Endothelial cell of umbilical vein (primary cell): ENCODE data around the gene C5orf24. TPM values are rescaled to one million over a fixed set of nuclear protein-coding genes. Genes with fewer than 3 reads are reported as not detected.

Experiments used
- BruUV-seq: library from RNA; stranded (reverse); fragments of 400-500 nt; replicated peaks from 2 replicates; lab custom pipeline; 2021; lab: Mats Ljungman, UMichigan
- CTCF ChIA-PET: fragments of 300-600, 350-600 bp; sonication (Branson Sonifier 250); formaldehyde crosslinking; loops from one replicate; lab custom pipeline; 2021; ENCODE audit warnings: antibody characterized with exemption, inconsistent platforms; lab: Charles Lee
- POLR2A ChIA-PET: fragments of 300-600, 350-600 bp; sonication (Branson Sonifier 250); formaldehyde crosslinking; loops from one replicate; lab custom pipeline; 2021; ENCODE audit warnings: antibody characterized with exemption, inconsistent platforms; lab: Charles Lee
- DNase-seq: peaks from one replicate; pipeline ENCODE4 v3.0.0-alpha.2; 2011; ENCODE audit warnings: low read depth, low spot score
- FAIRE-seq: peaks from 2 replicates; lab custom pipeline; 2011; peaks lifted over from hg19 to GRCh38; lab: Jason Lieb, UNC
- H2AFZ ChIP-seq: 2 replicates; pipeline ENCODE4 v1.6.0; 2012; ENCODE audit warnings: low read depth, low read length, control low read depth, inconsistent platforms
- H3K27ac ChIP-seq: 2 replicates; pipeline ENCODE4 v1.5.1; 2011; ENCODE audit warnings: low read depth, mild to moderate bottlenecking, control low read depth, low read length, moderate library complexity; ENCODE audit not compliant: insufficient read depth
- H3K27me3 ChIP-seq, 2 experiments: 2 replicates each; pipeline versions ENCODE4 v1.6.0 to v1.6.1; 2011; ENCODE audit warnings: low read length in 2 of 2, mixed read lengths in 1 of 2; ENCODE audit not compliant: control insufficient read depth in 2 of 2, insufficient read depth in 2 of 2
- H3K36me3 ChIP-seq, 2 experiments: 2 replicates in 1 of 2; 3 replicates in 1 of 2; pipeline ENCODE4 v1.5.1; 2011; ENCODE audit warnings: low read length in 2 of 2, mild to moderate bottlenecking in 1 of 2, moderate library complexity in 1 of 2; ENCODE audit not compliant: control insufficient read depth in 2 of 2, insufficient read depth in 2 of 2; ENCODE audit errors: extremely low read depth in 1 of 2
- H3K4me1 ChIP-seq: 3 replicates; pipeline ENCODE4 v1.5.1; 2011; ENCODE audit warnings: mild to moderate bottlenecking, low read length; ENCODE audit not compliant: control insufficient read depth, insufficient read depth; ENCODE audit errors: extremely low read depth
- H3K4me2 ChIP-seq: 2 replicates; pipeline ENCODE4 v1.6.1; 2011; ENCODE audit warnings: low read length, control low read depth, mixed read lengths; ENCODE audit not compliant: insufficient read depth
- H3K4me3 ChIP-seq, 3 experiments: fragments of 200-600 bp in 1 of 3; sonication (generic), shearing (Covaris generic) in 1 of 3; replicated peaks in 1 of 3; 2 replicates each; pipeline ENCODE4 v1.5.1; 2011 to 2016; ENCODE audit warnings: control low read depth in 3 of 3, low read length in 3 of 3, mild to moderate bottlenecking in 2 of 3, inconsistent platforms in 1 of 3, low read depth in 1 of 3, moderate library complexity in 1 of 3; ENCODE audit not compliant: insufficient read depth in 1 of 3
- H3K79me2 ChIP-seq: 2 replicates; pipeline ENCODE4 v1.6.0; 2012; ENCODE audit warnings: low read length, inconsistent platforms; ENCODE audit not compliant: control insufficient read depth, insufficient read depth
- H3K9ac ChIP-seq: replicated peaks from 2 replicates; pipeline ENCODE3; 2011; ENCODE audit warnings: low read length, control low read depth; ENCODE audit not compliant: insufficient read depth; ENCODE audit errors: extremely low read depth
- H3K9me1 ChIP-seq: replicated peaks from 3 replicates; pipeline ENCODE4 v1.6.0; 2011; ENCODE audit warnings: mild to moderate bottlenecking, low read length; ENCODE audit not compliant: control insufficient read depth, insufficient read depth; ENCODE audit errors: extremely low read depth
- H3K9me3 ChIP-seq: replicated peaks from 2 replicates; pipeline ENCODE4 v1.5.1; 2012; ENCODE audit warnings: low read length, inconsistent platforms; ENCODE audit not compliant: control insufficient read depth, insufficient read depth
- H4K20me1 ChIP-seq: replicated peaks from 2 replicates; pipeline ENCODE3; 2011; ENCODE audit warnings: mild to moderate bottlenecking, low read length; ENCODE audit not compliant: control insufficient read depth, insufficient read depth; ENCODE audit errors: extremely low read depth
- EZH2 ChIP-seq: IDR thresholded peaks from 2 replicates; pipeline ENCODE4 v1.6.1; 2012; ENCODE audit warnings: borderline replicate concordance, low read depth, mild to moderate bottlenecking, moderate library complexity, low read length, inconsistent platforms; ENCODE audit not compliant: severe bottlenecking
- FOS ChIP-seq: IDR thresholded peaks from 2 replicates; pipeline ENCODE4 v1.6.1; 2011; ENCODE audit warnings: mild to moderate bottlenecking, low read length, moderate library complexity, borderline replicate concordance; ENCODE audit not compliant: insufficient read depth
- JUN ChIP-seq: IDR thresholded peaks from 2 replicates; pipeline ENCODE4 v1.6.1; 2011; ENCODE audit warnings: borderline replicate concordance, low read depth; ENCODE audit not compliant: insufficient read length, insufficient read depth
- MYC ChIP-seq: IDR thresholded peaks from one replicate; pipeline ENCODE4 v1.6.1; 2011; ENCODE audit warnings: mild to moderate bottlenecking, low read depth, low read length
- POLR2A ChIP-seq: IDR thresholded peaks from 2 replicates; pipeline ENCODE4 v1.6.1; 2012; ENCODE audit warnings: low read depth, mild to moderate bottlenecking, control low read depth, low read length
- POLR2AphosphoS5 ChIP-seq: IDR thresholded peaks from 2 replicates; pipeline ENCODE4 v1.6.1; 2012; ENCODE audit warnings: low read depth, mild to moderate bottlenecking, control low read depth, low read length, moderate library complexity; ENCODE audit not compliant: insufficient read depth
- dilution Hi-C: fragments of 300-500 bp; cut with MboI; formaldehyde crosslinking; loops from one replicate; pipeline ENCODE4 v1.15.0; 2019; ENCODE audit warnings: low sequenced_read_pairs; ENCODE audit not compliant: extremely low pct_ligation_motif_present
- intact Hi-C: fragments of 100-400 bp; cut with micrococcal nuclease; formaldehyde crosslinking; loops from one replicate; pipeline ENCODE4 v1.10.0; 2022
- polyA plus RNA-seq, 4 experiments: library from polyadenylated mRNA; depleted of rRNA in 3 of 4; stranded (reverse) in 3 of 4; unstranded in 1 of 4; fragments of >200 nt; gene quantifications; 2 replicates each; pipeline versions ENCODE4 v1.2.1 to v1.2.3, GENCODE V29; 2011 to 2012; ENCODE audit warnings: missing spikeins in 1 of 4
- total RNA-seq: library from RNA; stranded (reverse); gene quantifications from 2 replicates; pipeline ENCODE4 v1.2.3, GENCODE V29; 2021
- TF ChIP-seq, protein P1 (sequence below), 2 donors: IDR thresholded peaks; 1 replicate in 1 of 2; 2 replicates in 1 of 2; pipeline ENCODE4 v1.5.1; 2011; ENCODE audit warnings: low read length in 2 of 2, mild to moderate bottlenecking in 2 of 2, moderate library complexity in 2 of 2, control low read depth in 1 of 2, inconsistent platforms in 1 of 2, low read depth in 1 of 2; ENCODE audit not compliant: insufficient read depth in 1 of 2; ENCODE audit errors: extremely low read depth in 1 of 2
- TF ChIP-seq, protein P2 (sequence below): IDR thresholded peaks from 2 replicates; pipeline ENCODE4 v1.6.1; 2011; ENCODE audit not compliant: insufficient read depth, insufficient read length

The C5orf24 gene
- total and polyA plus RNA-seq, 2 donors (not counting 3 experiments of a cell fraction or from before 2014, with no cell fraction given) = 21.7 to 56.2 TPM

DNA sequence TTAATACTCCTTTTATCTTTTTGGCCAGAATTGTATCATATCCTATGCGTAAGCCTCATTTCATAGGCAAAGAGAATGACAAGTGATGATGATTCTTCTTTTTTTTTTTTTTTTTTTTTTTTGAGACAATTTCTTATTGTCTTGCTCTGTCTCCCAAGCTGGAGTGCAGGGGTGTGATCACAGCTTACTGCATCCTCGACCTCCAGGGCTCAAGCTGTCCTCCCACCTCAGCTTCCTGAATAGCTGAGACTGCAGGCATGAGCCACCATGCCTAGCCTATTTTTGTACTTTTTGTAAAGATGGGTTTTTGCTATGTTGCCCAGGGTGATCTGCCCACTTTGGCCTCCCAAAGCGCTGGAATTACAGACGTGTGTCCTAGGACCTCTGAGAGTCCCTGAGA lies 41.9 kb upstream of the C5orf24 start:
- H3K9me1 ChIP-seq = no peaks in the 10 kb centered on the region
- FAIRE-seq (no peak), DNase-seq (no peak)
- peaks cover 1 to 13% of the 10 kb centered on the region in 2 experiments for H3K36me3 ChIP-seq
- no peak overlapping the region for H3K4me3 ChIP-seq
- no peaks in the 10 kb centered on the region for H3K9me3 ChIP-seq
- no peak for TF ChIP-seq MYC
- TF ChIP-seq, protein P1, sequence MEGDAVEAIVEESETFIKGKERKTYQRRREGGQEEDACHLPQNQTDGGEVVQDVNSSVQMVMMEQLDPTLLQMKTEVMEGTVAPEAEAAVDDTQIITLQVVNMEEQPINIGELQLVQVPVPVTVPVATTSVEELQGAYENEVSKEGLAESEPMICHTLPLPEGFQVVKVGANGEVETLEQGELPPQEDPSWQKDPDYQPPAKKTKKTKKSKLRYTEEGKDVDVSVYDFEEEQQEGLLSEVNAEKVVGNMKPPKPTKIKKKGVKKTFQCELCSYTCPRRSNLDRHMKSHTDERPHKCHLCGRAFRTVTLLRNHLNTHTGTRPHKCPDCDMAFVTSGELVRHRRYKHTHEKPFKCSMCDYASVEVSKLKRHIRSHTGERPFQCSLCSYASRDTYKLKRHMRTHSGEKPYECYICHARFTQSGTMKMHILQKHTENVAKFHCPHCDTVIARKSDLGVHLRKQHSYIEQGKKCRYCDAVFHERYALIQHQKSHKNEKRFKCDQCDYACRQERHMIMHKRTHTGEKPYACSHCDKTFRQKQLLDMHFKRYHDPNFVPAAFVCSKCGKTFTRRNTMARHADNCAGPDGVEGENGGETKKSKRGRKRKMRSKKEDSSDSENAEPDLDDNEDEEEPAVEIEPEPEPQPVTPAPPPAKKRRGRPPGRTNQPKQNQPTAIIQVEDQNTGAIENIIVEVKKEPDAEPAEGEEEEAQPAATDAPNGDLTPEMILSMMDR (IDR thresholded peaks at IDR 0.05; ENCODE audit: extremely low read depth in 1 of 2, insufficient read depth in 1 of 2, low read depth in 1 of 2, low read length in 2 of 2) = no peak
- TF ChIP-seq FOS = no peak
- TF ChIP-seq JUN = no peak
- TF ChIP-seq EZH2 = no peak
- TF ChIP-seq, protein P2, sequence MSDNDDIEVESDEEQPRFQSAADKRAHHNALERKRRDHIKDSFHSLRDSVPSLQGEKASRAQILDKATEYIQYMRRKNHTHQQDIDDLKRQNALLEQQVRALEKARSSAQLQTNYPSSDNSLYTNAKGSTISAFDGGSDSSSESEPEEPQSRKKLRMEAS = no peak
- no peak for TF ChIP-seq POLR2A
- no peak for TF ChIP-seq POLR2AphosphoS5
- no peaks in the 10 kb centered on the region for H3K4me1 ChIP-seq
- H4K20me1 ChIP-seq = no peaks in the 10 kb centered on the region
- no peak overlapping the region for H3K9ac ChIP-seq
- H2AFZ ChIP-seq = no peak overlapping the region
- intact Hi-C loops = no loop called here
- no peaks in the 10 kb centered on the region for H3K79me2 ChIP-seq
- no peak overlapping the region for H3K4me2 ChIP-seq
- no TSS peak for BruUV-seq
- POLR2A ChIA-PET = interaction anchor here (0.6 kb wide), 1 partner anchor 216 kb away, joined by 12 read pairs; no protein-coding TSS in a partner anchor
- no peak overlapping the region for H3K27ac ChIP-seq
- dilution Hi-C loops = no loop called here
- no peaks in the 10 kb centered on the region for H3K27me3 ChIP-seq
- CTCF ChIA-PET = no interaction called here
